Skeletal muscle tissue (tissue), 4 donors: ENCODE results near the gene INAVA. TPM values are rescaled to one million over a fixed set of nuclear protein-coding genes. Genes with fewer than 3 reads are reported as not detected.
"Not testable (repeated sequence)": the region's sequence is repeated elsewhere in the genome, so short reads cannot be mapped to it uniquely, and the experiment has no call there.

ENCODE experiments used
- H3K27ac ChIP-seq: one replicate; pipeline ENCODE4 v1.7.0; 2013; ENCODE audit warnings: mild to moderate bottlenecking, low read depth, low read length, inconsistent platforms
- H3K27me3 ChIP-seq, 3 donors: one replicate each; pipeline ENCODE4 v1.7.0; 2013; ENCODE audit warnings: low read length in 3 of 3; ENCODE audit not compliant: control insufficient read depth in 3 of 3, insufficient read depth in 3 of 3
- H3K36me3 ChIP-seq, 3 donors: one replicate each; pipeline ENCODE4 v1.7.0; 2013; ENCODE audit warnings: low read length in 3 of 3; ENCODE audit not compliant: control insufficient read depth in 3 of 3, insufficient read depth in 3 of 3
- H3K4me1 ChIP-seq, 3 donors: one replicate each; pipeline ENCODE4 v1.7.0; 2013; ENCODE audit warnings: low read length in 3 of 3, mild to moderate bottlenecking in 3 of 3; ENCODE audit not compliant: control insufficient read depth in 3 of 3, insufficient read depth in 3 of 3
- H3K4me3 ChIP-seq, 3 donors: one replicate each; pipeline ENCODE4 v1.7.0; 2013; ENCODE audit warnings: low read length in 3 of 3
- H3K9ac ChIP-seq, 3 donors: one replicate each; pipeline ENCODE4 v1.7.0; 2013; ENCODE audit warnings: low read length in 3 of 3, mild to moderate bottlenecking in 3 of 3, moderate library complexity in 2 of 3, low read depth in 1 of 3
- H3K9me3 ChIP-seq, 3 donors: one replicate each; pipeline ENCODE4 v1.7.0; 2013; ENCODE audit warnings: low read length in 3 of 3; ENCODE audit not compliant: control insufficient read depth in 3 of 3
- total RNA-seq: library from RNA; depleted of rRNA; stranded (reverse); fragments of >200 nt; gene quantifications from one replicate; pipeline ENCODE4 v1.2.3, GENCODE V29; 2014
- donor health status: Osteomylitis.

Gene INAVA
- total RNA-seq, 1 donor from 2014 or later, result 0.52 TPM

DNA sequence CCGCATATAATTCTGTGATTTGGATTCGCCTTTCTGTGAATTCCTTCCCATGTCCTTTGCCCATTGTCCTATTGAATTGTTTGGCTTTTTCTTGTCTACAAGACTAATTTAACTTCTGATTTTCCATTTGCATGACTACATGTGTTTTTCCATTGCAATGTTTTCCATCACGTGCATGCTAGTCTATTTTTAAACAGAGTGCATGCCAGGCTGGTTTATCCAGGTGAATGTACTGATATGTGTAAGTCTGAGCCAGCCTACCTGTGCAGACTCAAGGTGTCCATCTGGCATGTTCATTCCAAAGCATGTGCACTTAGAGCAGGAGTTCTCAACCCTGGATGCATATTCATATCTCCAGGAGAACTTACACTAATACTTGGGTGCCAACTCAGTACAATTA is 59.7 kb downstream of the INAVA start:
- Histone ChIP-seq H3K27ac (no peak overlapping the region), H3K9me3 (no peaks in the 10 kb centered on the region), H3K4me1 (peaks cover 0 to 7% (median 6%) of the 10 kb centered on the region in 3 donors), H3K36me3 (no peaks in the 10 kb centered on the region), H3K4me3 (no peak overlapping the region), H3K27me3 (peaks cover 0 to under 1% (median 0%) of the 10 kb centered on the region in 3 donors), H3K9ac (no peak overlapping the region)

DNA sequence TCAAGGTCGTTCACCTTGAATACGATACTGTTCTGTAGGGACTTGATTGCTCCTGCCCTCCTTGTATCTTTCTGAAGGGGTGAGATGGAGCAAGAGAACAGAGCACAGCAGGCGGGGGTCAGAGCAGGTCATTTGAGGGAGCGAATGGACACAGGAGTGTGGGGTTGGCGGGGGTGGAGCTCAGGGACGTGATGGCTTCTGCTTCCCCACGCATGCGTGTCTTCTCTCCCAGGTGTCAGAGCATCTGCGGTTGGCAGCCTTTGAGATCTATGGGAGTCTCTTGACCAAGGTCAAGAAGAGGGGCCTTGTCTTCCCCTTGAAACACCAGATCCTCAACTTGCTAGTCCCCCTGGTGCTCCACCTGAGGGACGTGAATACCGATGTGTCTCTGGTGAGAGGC is 63.9 kb downstream of the INAVA start:
- H3K27me3 ChIP-seq, result peaks cover 0 to 4% (median 0%) of the 10 kb centered on the region in 3 donors
- H3K9ac ChIP-seq, result no peak overlapping the region
- no peaks in the 10 kb centered on the region for H3K9me3 ChIP-seq
- no peak overlapping the region for H3K27ac ChIP-seq
- H3K36me3 ChIP-seq, result no peaks in the 10 kb centered on the region
- no peak overlapping the region for H3K4me3 ChIP-seq
- H3K4me1 ChIP-seq, result peaks cover 0 to 7% (median 6%) of the 10 kb centered on the region in 3 donors

DNA sequence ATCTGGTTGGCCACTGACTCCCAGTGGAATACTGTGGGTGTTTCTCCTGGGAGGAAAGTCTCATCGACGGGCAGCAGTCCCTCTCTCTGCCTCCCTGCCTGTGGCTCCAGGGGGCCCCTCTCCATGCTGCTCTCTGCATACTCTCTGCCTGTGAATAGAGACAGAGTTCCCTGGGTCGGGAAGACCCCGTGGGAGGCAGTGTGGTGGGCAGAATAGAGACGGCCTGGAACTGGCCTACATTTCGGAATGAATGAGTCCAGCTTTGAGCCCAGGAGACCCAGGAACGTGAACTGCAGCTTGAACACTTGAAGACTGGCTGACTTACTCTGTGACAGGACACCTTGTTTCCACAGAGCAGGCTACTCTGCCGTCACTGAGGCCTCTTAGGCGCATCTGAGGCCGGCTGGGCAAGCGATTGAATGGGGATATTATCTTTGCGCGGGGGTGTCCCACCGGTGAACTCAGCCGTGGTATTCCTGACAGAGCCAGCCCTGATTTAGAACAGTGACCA is 64.8 kb downstream of the INAVA start:
- Histone ChIP-seq H3K9ac (no peak overlapping the region), H3K36me3 (no peaks in the 10 kb centered on the region), H3K4me3 (no peak overlapping the region), H3K9me3 (no peaks in the 10 kb centered on the region), H3K4me1 (peaks cover 0 to 4% (median 2%) of the 10 kb centered on the region in 3 donors), H3K27ac (no peak overlapping the region), H3K27me3 (peaks cover 0 to 4% (median 0%) of the 10 kb centered on the region in 3 donors)

DNA sequence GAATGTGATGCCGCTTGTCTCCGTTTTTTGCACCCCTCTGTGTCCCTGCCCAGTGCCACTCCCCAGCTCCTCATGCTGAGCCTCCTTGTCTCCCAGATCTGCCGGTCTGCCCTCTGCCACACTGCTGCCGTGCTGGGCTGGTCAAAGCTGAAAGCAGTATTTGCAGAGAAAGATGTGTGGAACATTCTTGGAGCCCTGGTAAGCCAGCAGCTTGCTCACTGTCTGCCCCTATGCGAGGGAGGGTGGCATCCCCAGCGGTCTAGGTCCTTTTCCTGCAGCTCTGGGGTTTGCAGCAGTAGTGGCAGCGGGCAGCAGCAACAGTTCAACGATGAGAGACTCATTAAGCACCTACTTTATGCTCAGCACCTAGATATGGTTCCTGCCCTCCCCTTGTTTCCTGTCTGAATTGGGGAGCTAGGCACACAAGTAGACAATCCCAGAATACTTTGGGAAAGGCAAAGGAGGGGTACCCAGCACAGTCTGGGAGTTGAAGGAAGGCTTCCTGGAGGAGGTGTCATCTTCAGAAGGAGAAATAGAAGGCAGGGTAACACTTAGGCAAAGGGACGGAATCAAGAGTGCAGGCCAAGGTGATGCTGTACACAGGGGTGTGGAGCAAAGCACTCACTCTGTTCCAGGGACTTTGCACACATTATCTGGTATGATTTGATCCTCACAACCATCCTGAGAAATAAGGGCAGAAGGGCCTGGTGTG is 65.7 kb downstream of the INAVA start:
- Histone ChIP-seq H3K4me1 (no peaks in the 10 kb centered on the region), H3K27me3 (peaks cover 0 to 7% (median 0%) of the 10 kb centered on the region in 3 donors), H3K27ac (no peak overlapping the region), H3K9ac (no peak overlapping the region), H3K4me3 (no peak overlapping the region), H3K9me3 (no peaks in the 10 kb centered on the region), H3K36me3 (no peaks in the 10 kb centered on the region)

DNA sequence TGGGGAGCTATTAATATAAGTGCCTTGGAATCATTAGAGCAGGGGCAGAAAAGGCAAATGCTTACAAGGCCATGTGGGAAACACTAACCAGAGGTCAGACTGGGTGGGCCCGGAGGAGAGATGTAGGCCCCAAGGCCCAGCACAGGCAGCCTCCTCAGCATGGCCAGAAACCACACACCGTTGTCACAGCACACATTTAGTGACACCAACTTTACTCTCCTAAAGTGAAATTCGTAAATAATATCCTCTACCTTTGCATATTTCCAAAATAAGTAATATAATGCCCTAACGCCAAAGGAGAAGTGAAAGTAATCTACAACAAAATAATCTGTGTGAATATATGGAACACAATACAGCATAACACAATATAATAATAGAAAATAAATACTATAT is 66.2 kb downstream of the INAVA start:
- H3K27me3 ChIP-seq, result peaks cover 0 to 7% (median 0%) of the 10 kb centered on the region in 3 donors
- H3K36me3 ChIP-seq, result no peaks in the 10 kb centered on the region
- H3K4me3 ChIP-seq, result no peak overlapping the region
- H3K4me1 ChIP-seq, result no peaks in the 10 kb centered on the region
- H3K27ac ChIP-seq, result no peak overlapping the region
- no peaks in the 10 kb centered on the region for H3K9me3 ChIP-seq
- H3K9ac ChIP-seq, result no peak overlapping the region

DNA sequence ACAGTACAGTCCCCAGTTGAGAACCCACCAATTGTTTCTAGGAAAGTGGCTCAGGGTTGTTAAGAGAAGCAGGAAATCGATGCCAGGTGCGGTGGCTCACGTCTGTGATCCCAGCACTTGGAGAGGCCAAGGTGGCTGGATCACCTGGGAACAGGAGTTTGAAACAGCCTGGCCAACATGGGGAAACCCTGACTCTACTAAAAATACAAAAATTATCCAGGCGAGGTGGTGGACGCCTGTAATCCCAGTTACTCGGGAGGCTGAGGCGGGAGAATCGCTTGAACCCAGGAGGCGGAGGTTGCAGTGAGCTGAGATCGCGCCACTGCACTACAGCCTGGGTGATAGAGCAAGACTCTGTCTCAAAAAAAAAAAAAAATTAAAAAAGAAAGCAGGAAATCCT is 67.5 kb downstream of the INAVA start:
- H3K27me3 ChIP-seq, H3K4me1 ChIP-seq, H3K9me3 ChIP-seq, H3K9ac ChIP-seq, H3K4me3 ChIP-seq, H3K36me3 ChIP-seq, H3K27ac ChIP-seq: not testable (repeated sequence)

DNA sequence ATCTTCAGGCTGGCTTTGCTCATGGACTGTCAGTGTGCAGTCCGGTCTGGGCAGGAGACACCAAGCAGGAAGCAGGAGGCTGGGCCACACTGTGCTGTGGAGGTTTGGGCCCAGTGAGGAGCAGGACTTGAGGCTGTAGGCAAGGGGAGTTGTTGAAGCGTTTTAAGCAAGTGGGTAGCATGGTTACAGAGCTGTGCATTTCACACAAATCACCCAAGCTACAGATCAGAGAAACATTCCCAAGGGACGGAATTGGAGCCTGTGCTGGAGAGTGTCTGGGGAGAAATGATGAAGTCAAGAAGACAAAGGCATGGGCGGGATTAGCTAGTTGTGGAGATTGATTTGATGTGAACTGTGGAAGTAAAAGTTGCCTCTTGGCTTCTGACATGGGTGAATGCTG is 67.9 kb downstream of the INAVA start:
- no peak overlapping the region for H3K27ac ChIP-seq
- no peak overlapping the region for H3K9ac ChIP-seq
- no peaks in the 10 kb centered on the region for H3K4me1 ChIP-seq
- no peaks in the 10 kb centered on the region for H3K36me3 ChIP-seq
- no peaks in the 10 kb centered on the region for H3K9me3 ChIP-seq
- H3K27me3 ChIP-seq, result peaks cover 0 to 7% (median 0%) of the 10 kb centered on the region in 3 donors
- H3K4me3 ChIP-seq, result no peak overlapping the region

DNA sequence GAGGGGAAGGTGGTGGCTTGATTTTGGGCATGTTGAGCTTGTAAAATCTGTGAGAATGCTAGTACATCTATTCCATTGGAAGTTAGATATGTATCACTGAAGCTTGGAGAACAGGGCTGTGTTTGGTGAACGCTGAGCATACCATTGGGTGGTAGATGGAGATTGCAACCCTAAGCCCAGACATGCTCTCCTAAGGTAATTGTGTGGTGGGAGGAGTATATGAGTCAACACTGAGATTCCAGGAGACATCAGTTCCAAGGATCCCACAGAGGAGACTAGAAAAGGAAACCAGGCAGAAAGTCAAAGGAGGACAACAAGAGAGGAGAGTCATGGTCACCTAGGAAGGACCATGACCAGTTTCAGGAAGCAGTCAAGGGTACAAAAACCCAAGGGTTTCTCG is 68.4 kb downstream of the INAVA start:
- Histone ChIP-seq H3K9me3 (no peaks in the 10 kb centered on the region), H3K4me3 (no peak overlapping the region), H3K9ac (no peak overlapping the region), H3K27me3 (peaks cover 0 to 7% (median 0%) of the 10 kb centered on the region in 3 donors), H3K36me3 (no peaks in the 10 kb centered on the region), H3K4me1 (no peaks in the 10 kb centered on the region), H3K27ac (no peak overlapping the region)

DNA sequence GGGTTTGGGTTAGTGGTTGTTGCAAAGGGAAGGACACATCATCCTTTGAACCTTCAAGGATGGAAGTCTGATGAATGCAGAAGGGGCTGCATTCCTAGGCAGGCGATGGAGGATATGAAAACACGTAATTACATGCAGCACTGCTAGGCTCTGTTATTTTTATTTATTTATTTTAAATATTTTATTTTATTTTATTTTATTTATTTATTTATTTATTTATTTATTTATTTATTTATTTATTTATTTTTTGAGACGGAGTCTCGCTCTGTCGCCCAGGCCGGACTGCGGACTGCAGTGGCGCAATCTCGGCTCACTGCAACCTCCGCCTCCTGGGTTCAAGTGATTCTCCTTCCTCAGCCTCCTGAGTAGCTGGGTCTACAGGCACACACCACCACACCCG is 69.2 kb downstream of the INAVA start:
- not testable (repeated sequence) for H3K36me3 ChIP-seq, H3K9ac ChIP-seq, H3K27me3 ChIP-seq, H3K9me3 ChIP-seq, H3K27ac ChIP-seq, H3K4me1 ChIP-seq, H3K4me3 ChIP-seq
